HG03460 (cell line): Measurements from ENCODE around the gene SMCO2.
A peak's percentile ranks its signal among the peaks of the same experiment; 100 is the strongest.
"Not testable (repeated sequence)": the region's sequence is repeated elsewhere in the genome, so short reads cannot be mapped to it uniquely, and the experiment has no call there.

ENCODE experiments used
- ATAC-seq: cut with Tn5 transposase; IDR thresholded peaks from one replicate; pipeline ENCODE4 v1.9.1; 2021; ENCODE audit not compliant: unreplicated experiment

The SMCO2 gene

GRCh38 chr12:27523642-27524493 is 77.3 kb downstream of the SMCO2 start, which contains the start of gene PPFIBP1:
Gene PPFIBP1 (plus strand): TSS chr12:27524206. CDS start chr12:27633397, 109,191 bp downstream.
- peak; percentile 90 for ATAC-seq

- ATAC-seq: peak; percentile 1
Observed at GRCh38 chr12:27524494-27524835, 77.9 kb downstream of the SMCO2 start.

GRCh38 chr12:27524839-27525753 is 78.6 kb downstream of the SMCO2 start:
- ATAC-seq: no peak

GRCh38 chr12:27527512-27527911 is 81.0 kb downstream of the SMCO2 start:
- ATAC-seq: no peak

- no peak for ATAC-seq
Observed at GRCh38 chr12:27528788-27529187, 82.3 kb downstream of the SMCO2 start.

GRCh38 chr12:27530157-27530922 is 83.8 kb downstream of the SMCO2 start:
- no peak for ATAC-seq

GRCh38 chr12:27531896-27532295 is 85.4 kb downstream of the SMCO2 start:
- ATAC-seq: no peak

GRCh38 chr12:27534060-27534764 is 87.7 kb downstream of the SMCO2 start:
- peak; percentile 63 for ATAC-seq

GRCh38 chr12:27534765-27535161 is 88.2 kb downstream of the SMCO2 start:
- peak; percentile 25 for ATAC-seq

GRCh38 chr12:27535318-27535717 is 88.8 kb downstream of the SMCO2 start:
- ATAC-seq: no peak

- no peak for ATAC-seq
Observed at GRCh38 chr12:27537855-27538675, 91.5 kb downstream of the SMCO2 start.

- no peak for ATAC-seq
Observed at GRCh38 chr12:27539191-27539631, 92.7 kb downstream of the SMCO2 start.

GRCh38 chr12:27541031-27541719 is 94.6 kb downstream of the SMCO2 start:
- ATAC-seq: no peak

- ATAC-seq: no peak
Observed at GRCh38 chr12:27542628-27543027, 96.1 kb downstream of the SMCO2 start.

- ATAC-seq: not testable (repeated sequence)
Observed at GRCh38 chr12:27544858-27545257, 98.3 kb downstream of the SMCO2 start.

GRCh38 chr12:27545665-27546064 is 99.1 kb downstream of the SMCO2 start:
- no peak for ATAC-seq

GRCh38 chr12:27547592-27547991 is 101.1 kb downstream of the SMCO2 start:
- no peak for ATAC-seq

- no peak for ATAC-seq
Observed at GRCh38 chr12:27548301-27549199, 102.0 kb downstream of the SMCO2 start.
